MV-4-11 (cell line): ENCODE measurements around the gene BOLA2.
"Not testable (repeated sequence)": the region's sequence is repeated elsewhere in the genome, so short reads cannot be mapped to it uniquely, and the experiment has no call there.

Experiments used
- DNase-seq: peaks from one replicate; lab custom pipeline; 2025; lab: John Stamatoyannopoulos, UW

Gene BOLA2

DNA sequence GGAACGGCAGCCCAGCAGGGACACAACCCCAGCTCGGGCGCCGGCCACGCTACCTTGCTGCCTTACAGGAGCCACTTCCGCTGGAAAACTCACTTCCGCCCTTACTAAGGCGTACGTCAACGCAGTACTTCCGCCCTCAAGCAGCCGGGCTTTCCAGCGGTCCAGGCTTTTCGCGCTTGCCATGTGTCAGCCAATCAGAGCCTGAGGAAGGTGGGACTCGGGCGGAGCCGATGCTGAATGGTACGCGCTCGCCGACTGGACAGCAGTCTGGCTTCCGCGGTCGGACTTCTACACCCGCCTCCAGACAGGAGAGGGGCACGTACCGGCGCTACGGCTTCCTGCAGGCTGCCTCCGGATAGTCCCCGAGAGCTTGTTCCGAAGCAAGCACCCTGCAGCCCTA is at the start of gene BOLA2, which contains the start of gene SLX1B:
TSS of gene BOLA2 (minus strand) at position 83 of the 400 bp plus-strand sequence. CDS start 98 bp downstream, outside the sequence.
TSS of gene SLX1B (plus strand) at position 265 of the 400 bp plus-strand sequence.
- not testable (repeated sequence) for DNase-seq

DNA sequence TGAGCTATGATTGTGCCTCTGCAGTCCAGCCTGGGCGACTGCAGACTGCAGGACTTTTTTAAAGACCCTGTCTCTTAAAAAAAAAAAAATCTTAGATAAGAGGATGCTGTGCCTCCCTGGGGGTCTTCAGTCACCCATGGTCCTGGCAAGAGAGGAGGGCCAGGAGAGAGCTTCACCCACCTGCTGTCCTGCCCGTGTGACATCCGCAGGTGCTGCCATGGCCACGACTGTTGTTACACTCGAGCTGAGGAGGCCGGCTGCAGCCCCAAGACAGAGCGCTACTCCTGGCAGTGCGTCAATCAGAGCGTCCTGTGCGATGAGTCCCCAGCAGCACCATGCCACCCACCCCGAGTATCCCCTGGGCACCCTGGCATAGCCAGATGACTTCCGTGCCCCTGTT is 28.1 kb upstream of the BOLA2 start:
- not testable (repeated sequence) for DNase-seq

DNA sequence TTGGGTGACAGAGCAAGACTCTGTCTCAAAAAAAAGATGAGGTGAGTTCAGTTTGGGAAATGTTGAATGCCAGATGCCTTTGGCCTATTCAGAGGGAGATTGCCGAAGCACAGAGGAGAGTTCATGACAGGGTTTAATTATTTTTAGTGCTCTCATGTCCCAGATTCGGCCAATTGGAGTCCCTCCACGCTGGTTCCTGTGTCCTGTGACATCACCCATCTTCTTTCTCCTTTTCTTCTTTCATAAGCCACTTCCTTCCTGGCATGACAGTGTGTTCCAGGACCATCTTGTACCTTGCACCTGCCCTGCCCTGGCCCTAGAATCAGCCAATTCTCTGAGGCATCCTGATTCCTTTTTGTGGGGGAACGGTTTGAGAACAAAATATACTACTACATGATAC is 17.9 kb upstream of the BOLA2 start:
- DNase-seq: not testable (repeated sequence)

DNA sequence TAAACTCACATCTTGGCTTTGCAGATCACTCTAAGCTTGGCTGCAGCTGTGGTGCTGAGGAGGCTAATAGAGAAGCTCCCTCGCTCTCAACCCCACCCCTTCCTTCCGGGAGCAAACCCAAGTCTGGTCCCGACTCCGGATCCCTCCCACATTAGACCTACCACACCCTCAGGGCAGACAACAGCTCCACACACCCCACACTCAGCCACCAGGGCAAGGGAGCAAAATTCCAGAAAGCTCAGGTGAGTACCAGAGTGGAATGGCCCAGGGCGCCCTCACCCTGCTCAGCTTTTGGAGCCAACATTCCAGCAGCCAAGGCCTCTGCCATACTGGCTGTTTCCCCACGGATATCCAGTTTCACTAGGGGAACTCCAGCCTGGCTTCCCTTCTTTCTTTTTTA is 15.5 kb upstream of the BOLA2 start:
- DNase-seq: not testable (repeated sequence)

DNA sequence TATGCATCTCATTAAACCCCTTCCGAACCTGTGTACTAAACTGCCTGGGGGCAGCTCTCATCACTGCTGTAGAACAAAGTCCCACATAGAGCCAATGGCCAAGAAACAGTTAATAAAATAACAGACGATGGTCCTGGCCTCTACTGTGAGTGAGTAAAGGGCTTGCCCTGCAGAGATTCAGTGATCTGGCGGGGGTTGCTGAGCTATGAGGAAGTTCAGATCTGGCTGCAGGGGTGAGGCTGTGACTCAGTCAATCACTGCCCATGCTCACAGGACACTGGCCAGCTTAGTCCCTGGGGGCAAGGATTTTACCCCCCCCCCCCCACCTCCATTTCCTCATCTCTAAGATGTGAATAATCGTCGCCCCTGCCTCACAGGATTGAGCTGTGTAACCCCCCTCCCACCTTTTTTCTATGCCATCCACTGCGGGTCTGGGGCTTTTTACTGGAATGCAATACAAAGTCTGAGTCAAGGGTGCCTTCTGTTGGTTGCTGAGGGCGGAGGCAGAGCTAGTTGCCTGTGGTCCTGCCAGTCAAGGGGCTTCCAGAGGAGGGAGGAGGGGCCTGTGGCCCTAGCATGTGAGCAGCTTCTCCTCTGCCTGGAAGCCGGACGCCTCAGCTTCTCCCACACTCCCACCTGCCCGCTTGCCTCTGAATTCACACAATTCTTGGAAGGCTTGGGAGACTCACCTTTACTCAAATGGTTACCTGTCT is 13.7 kb upstream of the BOLA2 start:
- DNase-seq: not testable (repeated sequence)

DNA sequence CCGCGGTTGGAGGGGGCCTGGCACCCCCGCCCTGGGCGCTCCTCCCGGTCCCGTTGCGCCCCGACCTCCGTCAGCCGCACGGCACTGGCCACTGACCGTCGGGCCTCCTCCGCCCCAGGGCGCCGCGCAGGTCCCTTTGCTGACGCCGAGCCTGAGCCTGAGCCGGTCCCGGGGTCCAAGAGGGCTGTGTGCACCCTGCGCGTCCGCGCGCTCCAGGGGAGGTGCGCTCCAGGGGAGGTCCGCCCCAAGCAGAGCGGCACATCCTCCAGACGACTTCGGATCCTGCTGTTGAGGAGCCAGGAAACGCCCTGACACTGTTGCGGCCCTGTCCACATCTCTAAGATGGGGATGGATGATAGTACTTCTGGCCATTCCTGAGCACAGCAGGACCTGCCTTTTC is 12.8 kb upstream of the BOLA2 start:
- DNase-seq: not testable (repeated sequence)

DNA sequence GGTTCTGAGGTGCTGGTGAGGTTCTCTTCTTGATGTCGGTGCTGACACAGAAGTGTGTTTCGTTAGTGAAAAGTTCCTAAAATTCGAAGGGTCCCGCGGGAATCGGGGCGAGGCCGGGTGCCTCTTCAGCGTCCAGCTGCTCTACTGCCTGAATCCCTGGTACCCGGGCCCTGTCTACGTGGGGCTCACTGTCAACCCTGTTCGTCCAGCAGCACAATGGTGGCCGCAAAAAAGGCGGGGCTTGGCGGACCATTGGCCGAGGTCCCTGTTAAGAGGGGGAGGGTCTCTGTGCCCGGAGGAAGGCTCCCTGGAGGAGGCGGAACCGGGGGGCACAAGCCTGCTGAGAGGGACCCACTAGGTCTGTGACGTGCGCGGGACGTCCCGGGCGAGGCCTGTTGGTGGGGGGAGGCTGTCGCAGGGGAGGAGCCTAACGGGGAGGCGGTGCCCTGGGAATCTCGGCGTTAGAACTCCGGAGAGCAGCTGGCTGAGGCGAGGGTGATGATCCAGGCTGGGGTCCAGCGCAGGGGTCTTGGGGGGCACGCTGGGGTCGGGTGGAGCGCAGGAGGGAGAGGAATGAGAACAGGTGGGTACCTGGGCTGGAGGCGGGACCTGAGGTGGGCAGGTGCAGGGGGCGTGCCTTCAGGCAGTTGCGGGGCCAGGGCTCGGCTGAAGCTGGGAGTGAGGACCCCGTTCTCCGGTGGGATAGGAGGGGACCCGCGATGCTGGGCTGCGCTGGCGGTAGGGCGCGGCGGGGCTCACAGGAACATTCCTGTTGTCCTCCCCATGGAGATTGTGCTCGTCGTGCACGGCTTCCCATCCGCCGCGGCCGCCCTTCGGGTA is 12.1 kb upstream of the BOLA2 start:
- not testable (repeated sequence) for DNase-seq

DNA sequence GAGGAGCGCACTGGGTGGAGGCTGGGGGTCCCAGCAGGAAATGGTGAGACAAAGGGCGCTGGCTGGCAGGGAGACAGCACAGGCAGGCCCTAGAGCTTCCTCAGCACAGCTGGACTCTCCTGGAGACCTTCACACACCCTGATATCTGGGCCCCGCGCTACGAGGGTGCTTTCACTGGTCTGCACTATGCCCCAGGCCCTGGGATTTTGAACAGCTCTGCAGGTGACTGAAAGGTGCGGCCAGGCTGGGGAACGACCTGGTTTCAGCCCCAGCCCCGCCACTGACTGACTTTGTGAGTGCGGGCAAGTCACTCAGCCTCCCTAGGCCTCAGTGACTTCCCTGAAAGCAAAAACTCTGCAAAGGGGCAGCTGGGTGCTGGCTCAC is 6.5 kb upstream of the BOLA2 start:
- DNase-seq: not testable (repeated sequence)

DNA sequence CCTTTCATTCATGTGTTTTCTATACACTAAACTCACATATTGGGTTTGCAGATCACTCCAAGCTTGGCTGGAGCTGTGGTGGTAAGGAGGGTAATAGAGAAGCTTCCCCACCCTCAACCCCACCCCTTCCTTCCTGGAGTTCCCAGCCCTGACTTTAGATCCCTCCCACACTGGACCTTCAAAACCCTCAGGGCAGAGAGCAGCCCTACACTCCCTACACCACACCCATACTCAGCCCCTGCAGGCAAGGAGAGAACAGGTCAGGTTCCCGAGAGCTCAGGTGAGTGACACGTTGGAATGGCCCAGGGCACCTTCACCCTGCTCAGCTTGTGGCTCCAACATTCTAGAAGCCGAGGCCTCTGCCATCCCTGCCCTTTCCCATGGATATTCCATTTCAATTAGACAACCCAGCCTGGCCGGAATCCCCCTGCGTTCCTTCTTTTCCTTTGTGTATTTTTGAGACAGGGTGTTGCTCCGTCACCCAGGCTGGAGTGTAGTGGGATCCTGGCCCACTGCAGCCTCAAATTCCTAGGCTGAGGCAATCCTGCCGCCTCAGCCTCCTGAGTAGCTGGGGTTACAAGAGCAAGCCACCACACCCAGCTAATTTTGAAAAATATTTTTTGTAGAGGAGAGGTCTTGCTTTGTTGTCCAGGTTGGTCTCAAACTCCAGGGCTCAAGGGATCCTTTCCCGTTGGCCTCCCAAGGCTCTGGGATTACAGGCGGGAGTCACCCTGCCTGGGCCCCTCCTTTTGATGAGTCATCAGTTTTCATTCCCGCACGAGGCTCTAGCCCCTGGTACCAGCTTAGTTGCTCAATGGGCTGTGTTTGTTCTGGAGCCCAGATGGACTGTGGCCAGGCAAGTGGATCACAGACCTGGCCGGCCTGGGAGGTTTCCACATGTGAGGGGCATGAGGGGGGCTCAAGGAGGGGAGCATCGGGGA is 5.8 kb upstream of the BOLA2 start, which contains the start of gene SULT1A4:
TSS of gene SULT1A4 (plus strand) at position 208 of the 941 bp plus-strand sequence. CDS start 1,473 bp downstream, outside the sequence.
- DNase-seq: not testable (repeated sequence)

DNA sequence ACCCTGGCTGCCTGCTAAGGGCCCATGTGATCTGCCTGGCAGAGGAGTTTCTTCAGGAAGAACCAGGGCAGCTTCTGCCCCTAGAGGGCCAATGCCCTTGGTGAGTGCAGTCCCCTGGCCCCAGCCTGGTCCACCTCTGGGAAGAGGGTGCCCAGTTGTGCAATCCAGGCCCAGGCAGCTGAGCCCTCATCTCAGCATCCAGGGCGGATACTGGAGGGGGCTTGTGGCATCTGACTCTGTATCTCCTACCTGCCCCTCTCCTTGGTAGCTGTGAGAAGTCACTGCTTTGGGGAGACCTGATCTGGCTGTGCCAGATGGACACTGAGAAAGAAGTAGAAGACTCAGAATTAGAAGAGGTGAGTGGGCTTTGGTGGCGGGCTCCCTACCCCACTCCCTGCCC is 3.5 kb upstream of the BOLA2 start:
- DNase-seq: not testable (repeated sequence)

DNA sequence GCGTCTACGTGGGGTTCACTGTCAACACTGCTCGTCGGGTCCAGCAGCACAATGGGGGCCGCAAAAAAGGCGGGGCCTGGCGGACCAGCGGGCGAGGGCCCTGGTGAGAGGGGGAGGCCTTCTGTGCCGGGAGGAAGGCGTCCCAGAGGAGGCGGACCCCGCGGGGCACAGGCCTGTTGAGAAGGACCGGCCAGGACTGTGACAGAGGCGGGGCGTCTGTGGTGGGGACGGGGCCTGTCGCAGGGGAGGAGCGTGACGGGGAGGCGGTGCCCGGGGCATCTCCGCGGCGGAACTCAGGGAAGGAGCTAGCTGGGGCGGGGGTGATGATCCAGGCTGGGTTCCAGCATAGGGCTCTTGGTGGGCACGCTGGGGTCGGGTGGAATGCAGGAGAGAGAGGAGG is 677 bp upstream of the BOLA2 start:
- not testable (repeated sequence) for DNase-seq

DNA sequence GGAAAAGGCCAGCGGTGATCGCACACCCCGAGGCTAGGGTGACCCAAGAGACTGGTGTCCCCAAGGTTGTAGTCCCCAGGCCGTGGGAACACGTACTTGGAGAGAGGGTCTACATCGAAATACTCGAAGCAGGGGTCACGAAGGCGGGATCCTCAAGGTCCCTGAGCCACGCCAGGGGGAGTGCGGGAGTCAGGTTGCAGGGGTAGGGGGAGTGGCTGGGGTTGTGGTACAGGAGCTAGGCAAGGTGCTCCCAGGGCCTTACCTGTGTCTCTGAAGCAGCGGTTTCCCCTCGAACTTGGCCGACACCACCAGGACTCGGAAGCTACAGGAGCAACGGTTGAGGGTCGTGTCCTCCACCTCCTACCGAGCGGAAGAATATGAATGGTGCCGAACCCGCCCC is 397 bp downstream of the BOLA2 start:
- DNase-seq: not testable (repeated sequence)

DNA sequence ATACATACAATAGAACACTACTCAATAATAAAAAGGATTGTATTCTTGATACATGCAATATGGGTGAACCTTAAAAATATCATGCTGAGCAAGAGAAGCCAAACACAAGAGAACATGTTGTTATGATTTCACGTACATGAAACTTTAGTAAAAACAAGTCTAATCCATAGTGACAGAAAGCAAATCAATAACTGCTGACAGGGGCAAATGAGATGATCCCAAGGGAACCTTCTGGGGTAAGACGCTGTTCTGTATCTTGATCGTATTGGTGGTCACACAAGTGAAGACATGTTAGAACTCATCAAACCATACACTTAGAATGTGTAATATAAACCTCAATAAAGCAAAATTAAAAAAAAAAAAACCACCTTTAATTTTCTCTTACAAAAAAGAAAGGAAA is 28.8 kb downstream of the BOLA2 start:
- DNase-seq: not testable (repeated sequence)

DNA sequence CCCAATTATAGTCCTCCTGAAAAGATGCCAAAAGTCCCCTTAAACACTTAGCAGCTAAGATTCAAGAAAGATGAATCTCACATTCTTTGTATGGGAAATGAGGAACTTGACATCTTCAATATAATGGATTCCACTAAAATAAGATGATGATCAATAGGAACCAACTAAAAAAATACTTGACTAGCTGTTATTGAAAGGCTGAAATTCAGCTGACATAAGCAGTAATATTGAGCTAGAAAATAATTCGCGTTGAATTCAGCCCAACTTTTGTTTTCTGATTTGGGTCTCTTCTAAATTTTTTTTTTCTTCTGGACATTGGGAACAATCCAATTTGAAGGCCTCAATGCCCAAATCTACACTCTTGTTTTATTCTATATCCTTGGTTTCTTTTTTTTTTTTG is 30.6 kb downstream of the BOLA2 start:
- not testable (repeated sequence) for DNase-seq

DNA sequence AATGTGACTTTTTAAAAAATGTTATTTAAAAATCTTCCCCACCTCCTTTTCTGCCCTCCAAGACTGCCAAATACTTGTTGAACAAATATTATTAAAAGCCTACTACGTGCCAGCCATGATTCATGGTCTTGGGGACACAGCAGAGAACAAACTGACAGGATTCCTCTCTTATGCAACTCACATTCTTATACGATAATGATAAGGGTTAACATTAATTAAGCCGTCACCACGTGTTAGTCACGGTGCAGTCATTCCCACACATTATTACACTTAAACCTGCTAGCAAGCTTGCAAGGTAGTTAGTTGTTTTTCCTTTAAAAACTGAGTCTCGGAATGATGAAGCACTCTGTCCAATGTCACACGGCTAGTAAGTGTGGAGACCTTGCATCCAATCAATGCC is 48.9 kb downstream of the BOLA2 start:
- not testable (repeated sequence) for DNase-seq
